Measurements from ENCODE around the gene TCF7L2.

TCF7L2 gene

DNA sequence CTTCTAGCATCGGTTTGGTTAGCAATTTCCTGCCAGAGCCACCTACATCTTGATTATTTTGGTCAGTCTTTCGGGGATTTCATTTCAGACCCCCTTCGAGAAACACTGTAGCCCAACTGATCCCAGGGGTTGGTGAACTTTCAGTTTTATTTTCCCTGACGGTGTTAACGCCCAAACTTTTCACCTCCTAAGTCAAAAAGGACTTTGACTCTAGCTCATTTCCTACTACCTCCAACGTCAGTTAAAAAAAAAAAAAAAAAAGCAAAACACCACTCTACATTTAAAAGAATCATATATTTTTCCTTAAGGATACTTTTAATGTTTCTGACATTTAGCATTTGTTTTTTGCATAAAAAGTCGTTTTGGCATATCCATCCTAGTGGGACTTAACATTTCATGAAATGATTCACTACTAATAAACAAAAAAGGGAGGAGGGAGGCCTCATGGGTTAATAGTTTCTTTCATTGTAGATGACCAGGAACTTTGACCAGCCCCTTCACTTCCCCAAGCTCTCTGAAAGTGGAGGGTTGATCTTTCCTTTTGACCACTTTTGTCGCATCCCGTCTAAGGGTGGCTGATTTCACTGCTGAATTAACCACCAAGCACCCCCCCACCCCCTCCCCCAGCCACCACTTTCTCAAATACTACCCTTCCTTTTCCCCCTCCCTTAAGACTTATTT lies 764 bp upstream of the TCF7L2 start:
- no peak for DNase-seq

DNA sequence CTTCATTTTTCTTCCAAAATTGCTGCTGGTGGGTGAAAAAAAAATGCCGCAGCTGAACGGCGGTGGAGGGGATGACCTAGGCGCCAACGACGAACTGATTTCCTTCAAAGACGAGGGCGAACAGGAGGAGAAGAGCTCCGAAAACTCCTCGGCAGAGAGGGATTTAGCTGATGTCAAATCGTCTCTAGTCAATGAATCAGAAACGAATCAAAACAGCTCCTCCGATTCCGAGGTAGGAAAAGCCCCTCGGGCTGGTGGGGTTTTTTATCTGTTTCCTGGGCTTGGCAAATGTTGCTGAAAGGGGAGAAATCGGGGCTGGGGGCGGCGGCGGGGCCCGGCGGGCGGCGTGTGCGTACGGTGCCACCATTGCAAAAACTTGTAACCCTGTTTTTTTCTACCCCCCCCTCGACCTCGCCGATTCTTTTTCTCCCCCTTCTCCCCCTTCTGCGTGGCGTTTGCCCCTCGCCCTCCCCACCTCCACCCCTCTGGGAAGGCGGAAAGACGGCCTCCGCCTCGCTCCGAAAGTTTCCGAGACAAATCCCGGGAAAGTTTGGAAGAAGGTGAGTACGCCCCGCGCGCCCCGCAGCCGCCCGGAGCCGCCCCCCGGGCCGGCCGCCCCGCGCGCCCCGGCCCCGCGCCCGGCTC lies 789 bp downstream of the TCF7L2 start:
- no peak for DNase-seq

DNA sequence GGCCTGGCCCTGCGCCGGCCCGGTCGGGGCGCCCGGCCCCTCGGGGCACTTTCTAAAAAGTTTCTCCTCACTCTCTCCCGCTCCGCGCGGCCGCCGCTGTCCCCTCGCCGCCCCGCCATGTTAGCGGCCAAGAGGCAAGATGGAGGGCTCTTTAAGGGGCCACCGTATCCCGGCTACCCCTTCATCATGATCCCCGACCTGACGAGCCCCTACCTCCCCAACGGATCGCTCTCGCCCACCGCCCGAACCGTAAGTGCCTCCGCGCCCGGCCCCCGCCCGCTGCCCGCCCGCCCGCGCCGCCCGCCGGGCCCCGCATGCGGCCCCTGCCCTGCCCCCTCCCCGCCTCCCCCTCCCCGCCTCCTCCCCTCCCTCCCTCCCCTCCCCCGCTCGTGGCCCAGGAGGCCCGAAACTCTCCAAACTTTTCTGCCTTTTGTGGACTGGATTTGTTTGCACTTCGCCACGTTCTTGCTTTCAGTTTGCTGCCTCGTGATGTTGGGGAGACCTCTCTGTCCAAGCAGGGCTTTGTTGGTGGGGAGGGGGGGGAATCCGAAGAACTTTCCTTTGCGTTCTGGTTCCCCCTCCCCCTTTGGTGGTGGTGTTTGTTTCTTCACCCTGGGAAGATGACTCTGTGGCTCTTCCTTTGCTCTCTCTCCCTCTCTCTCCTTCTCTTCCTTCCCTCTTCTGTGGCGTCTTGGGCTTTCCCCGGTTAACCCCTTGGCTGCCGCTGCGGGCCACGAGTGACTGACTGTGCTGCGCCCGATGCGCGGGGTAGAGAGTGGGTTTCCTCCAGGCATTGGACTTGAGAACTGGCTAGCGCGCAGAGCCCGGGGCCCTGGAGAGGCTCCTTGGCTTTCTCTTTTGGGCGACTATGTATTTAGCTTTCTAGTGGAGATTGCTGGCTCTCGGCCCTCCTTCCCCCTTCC lies 1.6 kb downstream of the TCF7L2 start:
- DNase-seq = no peak

DNA sequence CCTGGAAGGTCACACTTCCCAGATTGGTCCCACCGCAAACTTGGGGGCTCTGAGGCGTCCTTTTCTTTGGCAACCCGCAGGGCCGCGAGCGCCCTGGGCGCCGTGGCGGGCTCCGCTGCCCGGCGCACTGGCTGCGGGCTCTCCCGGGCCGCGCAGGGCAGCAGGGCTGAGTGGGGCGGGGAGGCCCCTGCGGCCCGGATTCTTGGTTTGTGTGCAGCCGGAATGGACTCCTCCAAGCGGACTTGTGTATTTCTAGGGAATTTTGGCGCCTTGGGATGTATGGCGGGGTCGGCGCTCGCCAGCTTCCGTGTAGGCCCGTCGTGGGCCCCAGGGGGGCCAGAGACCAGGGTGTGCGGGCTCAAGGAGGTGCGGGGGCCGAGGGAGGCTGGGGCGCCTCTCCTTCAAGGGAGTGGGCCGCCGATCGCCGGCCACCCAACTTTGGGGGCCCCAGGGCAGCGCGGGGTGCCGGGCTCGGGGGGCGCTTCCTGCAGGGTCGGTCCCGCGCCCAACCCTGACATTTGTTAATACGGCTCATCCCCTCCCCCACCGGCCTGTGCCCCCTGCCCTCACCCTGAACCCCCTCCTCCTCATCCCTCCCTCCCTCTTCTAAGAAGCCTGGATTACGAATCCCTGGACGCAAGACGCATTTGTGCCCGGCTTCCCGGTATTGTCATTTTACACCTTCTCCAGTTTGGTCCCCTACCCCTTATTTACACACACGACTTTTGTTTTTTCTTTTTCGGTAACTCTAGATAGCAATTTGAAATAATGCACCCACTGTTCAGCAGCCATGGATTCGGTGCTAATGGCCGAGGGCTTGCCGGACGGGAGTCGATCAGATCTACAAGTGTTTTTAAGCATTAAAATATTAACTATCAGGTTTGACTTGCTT lies 2.5 kb downstream of the TCF7L2 start:
- no peak for DNase-seq

DNA sequence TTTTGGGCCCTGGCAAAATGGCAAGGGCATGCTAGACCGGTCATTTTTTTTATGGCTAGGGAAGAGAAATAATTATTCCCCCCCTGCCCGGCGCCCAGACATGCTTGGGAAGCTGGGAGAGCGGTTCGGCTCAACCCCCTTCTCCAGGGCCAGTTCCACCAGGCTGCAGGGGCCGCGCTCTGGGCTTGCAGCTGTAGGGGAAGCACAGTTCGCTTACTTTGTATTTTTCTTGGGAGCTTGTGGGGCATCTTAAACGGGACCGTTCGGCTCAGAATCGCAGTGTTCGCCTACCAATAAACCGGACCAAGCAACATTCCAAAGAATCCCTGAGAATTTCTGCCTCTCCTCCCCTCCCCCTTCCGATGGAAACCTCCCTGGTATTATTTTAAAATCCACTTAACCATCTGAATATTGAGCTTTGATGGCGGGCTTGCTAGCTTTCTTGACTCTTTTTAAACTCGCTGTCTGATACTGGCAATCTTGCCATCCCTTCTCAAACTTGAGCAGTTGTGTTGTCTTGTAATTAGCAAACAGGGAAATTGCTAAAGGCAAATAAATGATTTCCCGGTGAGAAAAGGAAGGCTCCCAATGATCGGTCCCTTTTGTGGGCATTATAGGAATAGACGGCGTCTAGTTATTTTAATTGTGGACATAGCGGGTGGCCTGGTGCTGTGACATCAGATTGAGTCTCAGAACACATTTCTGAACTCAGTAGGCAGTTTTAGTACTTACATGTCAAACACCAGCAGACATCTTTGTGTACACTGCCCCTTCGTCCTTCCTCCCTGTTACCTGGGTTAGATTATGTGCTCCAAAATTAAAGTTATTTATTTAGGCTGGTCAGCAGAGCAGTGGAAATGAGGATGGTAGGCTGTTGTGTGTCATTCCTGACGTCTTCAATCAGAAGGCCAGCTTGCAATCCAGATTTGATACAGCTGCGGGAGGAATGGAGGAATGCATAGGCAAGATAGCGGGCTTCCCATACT lies 3.4 kb downstream of the TCF7L2 start:
- no peak for DNase-seq

DNA sequence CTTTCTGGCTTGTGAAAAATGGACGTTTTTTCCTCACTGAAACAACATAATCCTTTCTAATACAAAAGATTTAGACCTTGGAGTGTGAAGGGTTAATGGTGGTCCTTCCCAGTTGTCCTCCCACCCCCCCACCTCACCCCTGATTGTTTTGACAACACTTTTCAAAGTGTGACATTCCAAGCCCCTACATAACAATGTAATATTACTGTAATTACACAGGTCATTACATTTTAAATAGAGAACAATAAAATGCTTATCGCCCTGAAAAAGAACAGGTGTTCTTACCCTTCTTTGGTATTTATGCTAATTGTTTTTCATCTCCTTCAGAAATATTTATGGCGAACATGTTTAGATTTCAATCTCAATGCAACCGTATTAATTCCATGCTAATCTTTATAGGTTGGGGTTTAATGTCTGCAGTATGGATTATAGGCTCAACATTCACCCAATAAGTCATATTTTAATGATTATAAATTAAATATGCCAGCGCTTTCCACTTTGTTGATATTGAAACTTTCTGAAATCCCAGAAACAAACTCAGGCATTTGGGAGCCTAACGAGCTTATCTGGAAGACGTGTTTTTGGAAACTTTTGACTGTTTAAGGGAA lies 5.0 kb downstream of the TCF7L2 start:
- DNase-seq = no peak

DNA sequence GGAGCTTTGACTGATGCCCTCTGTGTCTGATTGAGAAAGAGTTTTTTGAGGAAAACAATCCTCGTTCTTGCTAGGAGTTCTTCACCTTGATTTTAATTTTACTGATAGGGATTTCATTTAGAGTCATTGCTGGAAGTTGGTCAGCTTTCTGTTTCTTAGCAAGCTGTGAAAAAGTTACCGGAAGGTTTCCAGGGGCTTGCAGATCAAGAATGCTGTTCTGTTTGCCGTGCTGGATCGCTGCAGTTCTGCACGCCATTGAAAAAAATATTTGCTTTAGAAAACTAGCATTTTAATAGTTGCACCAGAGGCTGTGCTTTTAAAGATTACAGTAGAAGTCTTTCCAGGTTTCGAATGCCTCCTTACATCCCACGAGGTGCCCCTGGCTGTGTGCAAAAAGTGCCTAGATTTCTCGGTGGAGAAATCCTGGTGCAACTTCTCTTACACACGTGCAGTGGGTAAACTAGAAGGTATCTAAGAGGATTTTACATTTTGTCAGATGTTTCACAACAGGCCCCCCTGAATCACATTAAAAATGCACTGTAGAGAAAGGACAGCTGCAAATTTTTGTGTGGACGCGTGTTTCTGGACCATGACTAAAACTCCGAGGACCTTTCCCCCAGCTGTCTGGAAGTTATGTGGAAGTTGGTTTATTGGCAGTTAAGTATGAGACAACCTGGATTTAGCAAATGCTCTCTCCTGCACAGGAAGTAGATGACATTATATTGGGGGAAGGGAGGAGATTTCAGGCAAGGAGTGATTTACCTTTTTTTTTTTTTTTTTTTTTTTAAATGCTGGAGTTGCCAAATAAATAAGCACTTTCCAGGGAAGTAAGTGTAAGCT lies 5.8 kb downstream of the TCF7L2 start:
- DNase-seq = no peak

DNA sequence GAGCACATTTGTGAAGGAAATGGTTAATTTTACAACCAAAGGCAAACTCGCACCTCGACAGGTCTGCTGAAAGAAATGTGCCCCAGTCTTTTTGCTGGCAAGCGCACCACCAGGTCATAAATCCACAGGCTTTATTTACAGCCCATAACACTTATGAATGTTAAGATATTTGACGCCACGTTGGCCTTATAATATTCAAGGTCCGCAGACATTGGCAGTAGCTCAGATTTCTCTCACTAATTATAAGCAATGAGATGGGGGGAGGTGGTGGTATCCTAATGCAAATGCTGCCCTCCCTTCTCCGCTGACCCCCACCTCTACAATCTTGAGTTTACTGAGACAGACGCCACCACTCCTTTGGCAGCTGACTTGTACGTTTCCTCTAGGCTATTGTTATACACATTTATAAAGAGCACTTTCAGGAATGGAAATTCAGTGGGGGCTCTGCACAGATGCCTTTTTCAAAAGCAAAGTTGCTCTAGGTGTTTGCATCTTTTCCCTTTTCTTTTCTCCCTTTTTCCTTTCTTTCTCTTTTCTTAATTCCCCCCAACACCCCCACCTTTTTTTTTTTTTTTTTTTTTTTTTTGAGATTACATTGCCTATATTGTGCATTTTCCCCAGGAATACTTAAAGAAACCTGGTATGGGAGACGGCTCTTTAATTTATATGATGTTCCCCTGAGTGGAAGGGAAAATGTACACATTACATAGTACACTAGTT lies 6.7 kb downstream of the TCF7L2 start:
- DNase-seq = no peak

DNA sequence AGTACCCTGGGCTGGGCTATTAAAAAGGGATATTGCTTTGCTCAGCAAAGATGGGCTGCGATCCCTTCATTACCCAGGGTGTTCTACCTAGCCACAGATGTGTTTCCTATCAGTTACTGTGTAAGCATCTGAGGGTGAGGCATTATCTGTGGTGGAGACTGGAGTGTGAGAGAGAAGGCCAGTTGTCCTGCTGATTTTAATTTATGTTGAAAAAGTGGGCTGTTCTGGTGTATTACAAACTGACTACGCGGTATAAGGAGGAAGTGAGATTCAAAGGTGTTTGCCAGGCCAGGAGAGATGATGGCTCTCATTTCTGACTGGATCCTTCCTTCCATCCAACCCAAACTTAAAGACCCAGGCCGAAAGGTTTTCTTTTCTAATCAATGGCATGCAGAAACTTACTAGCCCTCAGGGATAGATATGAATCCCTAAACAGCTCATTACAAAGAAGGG lies 7.6 kb downstream of the TCF7L2 start:
- DNase-seq = no peak

DNA sequence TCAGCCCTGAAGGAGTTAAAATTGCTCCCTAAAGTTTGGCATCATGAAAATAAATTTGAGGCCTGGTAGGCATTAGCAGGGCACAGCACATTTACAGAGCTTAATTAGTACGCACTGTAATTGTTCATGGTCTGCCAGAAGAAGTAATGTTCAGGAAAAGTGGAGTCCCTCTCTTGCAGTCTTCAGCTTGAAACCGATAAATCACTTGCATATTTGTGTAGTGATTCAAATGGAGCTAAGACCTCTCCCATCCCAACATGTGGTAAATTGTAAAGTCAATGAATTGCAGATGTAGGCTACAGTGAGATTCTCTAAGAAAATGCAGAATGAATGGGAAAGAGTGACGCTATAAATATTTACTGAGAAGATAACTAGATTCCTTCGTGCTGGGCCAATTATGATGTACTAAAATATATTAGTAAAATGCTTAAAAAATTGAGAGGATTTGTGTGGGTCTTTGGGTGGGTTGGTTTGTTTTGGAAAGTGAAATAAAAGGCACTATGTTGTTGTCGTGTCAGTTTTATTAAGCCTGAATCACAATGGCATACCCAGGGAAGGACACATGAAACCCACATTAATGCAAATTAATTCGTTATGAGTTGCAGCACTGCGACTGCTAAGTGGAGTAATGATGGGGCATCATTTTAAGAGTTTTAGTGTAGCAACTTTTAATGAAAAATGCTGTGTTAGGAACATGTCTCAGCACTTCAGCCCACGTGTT lies 8.4 kb downstream of the TCF7L2 start:
- DNase-seq = no peak

DNA sequence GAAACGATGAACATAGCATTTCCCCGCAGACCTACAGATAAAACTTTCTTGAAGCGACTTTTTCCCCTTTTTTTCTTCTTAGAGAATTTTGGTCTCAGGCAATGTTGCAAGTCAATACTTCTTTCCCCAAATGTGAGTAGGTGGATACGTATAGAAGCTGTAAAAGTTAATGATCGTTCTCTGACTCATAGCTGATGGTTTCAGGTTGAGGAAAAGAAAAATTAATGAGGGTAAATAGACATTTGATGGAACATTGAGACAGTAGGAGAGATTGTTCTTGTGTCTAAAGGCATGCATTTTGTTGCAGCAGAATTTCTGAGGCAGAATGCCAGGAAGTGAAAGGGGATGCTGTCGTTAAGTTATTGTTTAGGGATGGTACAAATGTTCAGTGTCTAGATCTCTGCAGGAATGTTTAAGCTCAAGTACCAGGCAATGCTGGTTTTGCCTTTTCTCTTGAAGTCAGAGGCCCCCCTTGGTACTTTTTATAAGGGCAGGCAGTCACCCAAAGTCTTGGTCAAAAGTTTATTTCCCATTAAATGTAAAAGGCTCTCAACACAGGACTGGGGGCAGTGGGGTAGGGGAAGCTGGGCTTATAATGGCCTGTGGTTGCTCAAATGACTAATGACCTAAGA lies 9.3 kb downstream of the TCF7L2 start:
- no peak for DNase-seq

DNA sequence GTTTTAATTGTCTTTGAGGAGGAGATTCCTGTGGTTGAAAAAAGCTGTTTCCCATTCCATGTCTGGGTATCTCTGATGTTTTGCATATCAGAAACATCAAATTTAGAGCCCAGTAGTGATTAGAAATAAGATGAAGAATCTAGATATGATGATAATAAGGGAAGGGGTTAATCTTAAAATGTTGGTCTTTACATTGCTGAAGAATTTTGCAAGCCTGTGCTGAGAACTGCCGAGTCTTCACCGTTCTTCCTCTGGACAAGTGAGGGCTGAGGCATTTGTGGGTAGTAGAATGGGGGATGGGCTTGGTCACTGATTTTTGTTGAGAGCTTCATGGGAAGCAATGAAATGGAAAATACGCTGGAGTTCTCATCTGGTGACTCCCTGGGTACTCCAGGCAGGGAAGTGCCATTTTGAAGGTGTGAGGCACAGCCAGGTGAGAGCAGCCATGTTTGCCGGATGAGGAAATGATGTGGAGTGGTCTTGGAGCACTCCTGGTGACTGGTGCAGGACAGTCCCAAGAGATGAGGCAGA lies 10.2 kb downstream of the TCF7L2 start:
- DNase-seq = no peak

DNA sequence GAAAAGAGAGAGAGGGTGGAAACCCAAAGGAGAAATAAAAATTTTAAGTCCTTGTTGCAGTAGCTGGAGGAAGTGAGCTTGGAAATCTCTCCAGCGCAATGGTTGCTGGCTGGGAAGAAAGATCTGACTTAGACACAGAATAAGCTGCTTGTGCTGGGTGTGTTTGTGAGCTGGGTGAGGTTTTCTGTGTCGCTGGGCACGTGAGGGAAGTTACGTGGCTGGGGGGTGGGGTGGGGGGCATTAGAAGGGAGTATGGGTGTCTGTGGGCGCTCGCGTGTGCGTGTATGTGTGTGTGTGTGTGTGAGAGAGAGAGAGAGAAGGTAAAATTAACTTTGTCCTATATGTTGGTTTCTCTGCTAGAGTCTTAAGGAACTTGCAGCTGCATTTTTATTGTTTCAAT lies 11.6 kb downstream of the TCF7L2 start:
- no peak for DNase-seq

DNA sequence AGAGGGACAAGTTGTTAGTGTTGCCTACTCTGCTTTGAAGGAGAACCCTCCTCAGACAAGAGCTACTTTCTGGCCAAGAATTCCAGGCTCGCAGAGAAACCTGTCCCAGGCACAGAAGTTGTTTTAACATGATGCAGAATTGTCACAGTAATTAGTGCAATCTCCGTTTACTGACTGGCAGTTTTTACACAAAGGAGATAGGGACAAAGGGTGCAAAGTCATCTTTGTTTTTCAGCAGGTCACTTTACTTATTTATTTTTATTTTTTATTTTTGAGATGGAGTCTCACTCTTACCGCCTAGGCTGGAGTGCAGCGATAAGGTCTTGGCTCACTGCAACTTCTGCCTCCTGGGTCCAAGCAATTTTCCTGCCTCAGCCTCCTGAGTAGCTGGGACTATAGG lies 12.3 kb downstream of the TCF7L2 start:
- DNase-seq = no peak

DNA sequence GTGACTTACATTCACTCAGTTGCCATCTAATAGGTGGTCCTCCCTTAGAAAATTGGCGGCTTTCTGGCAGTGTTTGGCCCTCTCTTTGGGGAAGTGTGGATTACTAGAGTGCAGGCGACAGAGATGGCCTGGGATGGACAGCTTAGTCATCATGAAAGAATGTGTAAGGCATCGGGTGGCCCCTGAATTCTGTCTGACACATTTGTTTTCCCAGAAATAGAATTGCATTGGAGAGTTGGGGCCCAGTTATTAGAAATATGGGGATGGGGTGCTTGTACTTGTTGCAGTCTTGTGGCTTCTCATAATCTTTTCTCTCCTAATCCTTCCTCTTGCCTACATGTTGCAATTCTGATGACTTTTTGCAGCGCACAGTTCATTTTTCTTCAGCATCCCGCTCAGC lies 13.8 kb downstream of the TCF7L2 start:
- DNase-seq = no peak

DNA sequence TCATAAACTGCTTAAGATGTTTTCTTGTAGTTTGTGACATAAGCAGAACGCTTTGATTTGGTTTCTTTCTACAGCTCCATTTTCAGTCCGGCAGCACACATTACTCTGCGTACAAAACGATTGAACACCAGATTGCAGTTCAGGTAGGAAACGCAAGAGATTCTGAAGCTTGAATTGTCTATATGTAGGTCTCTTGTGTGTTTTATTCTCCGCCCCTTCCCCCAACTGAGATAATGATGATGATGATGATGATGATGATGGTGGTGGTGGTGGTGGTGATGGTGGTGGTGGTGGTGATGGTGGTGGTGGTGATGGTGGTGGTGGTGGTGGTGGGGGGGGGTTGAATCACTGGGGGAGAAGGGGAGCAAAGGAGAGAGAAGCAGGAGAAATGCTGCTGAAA lies 14.4 kb downstream of the TCF7L2 start:
- no peak for DNase-seq

DNA sequence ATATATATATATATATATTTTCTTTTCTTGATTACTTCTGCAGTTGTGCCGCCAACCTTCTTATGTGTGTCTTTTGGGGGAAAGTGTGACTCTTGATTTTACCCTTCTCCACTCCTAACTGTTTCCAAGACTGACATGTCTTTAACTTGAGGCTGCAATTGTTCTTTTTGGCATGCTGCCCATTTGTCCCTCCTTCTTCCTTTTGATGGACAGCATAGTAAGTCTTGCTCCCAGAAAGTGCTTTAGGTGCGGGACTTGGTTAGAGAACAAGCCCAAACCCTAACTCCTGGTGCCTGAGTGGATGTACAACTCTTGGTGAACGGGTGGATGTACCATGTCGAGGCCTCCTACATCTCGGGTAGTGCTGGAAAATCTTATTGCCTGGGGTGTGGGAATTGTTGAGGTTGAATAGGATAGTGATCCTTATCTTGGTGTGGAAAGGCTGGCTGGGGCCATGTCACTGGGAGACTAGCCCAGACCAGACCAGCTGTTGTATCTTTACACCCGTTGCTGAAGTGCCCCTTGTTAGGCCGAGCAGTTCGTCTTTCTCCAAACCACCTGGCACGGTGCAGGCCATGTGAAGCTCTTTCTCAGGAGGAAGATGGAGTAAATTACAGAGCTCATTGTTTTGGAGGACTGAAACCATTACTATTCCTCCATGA lies 16.3 kb downstream of the TCF7L2 start:
- no peak for DNase-seq

Data from COR-L47 (cell line).